HepG2 (cell line): ENCODE results near the gene G6PC3. TPM values are rescaled to one million over a fixed set of nuclear protein-coding genes. Genes with fewer than 3 reads are reported as not detected.

ENCODE experiments used
- ATAC-seq: fragments of 200-7000 bp; cut with Tn5 transposase; 3 replicates; pipeline ENCODE4 v1.9.1; 2020; ENCODE audit warnings: mild to moderate bottlenecking, moderate library complexity
- BruUV-seq: library from RNA; stranded (reverse); fragments of 400-500 nt; replicated peaks from 2 replicates; lab custom pipeline; 2021; lab: Mats Ljungman, UMichigan
- CTCF ChIA-PET: fragments of 300-600 bp; formaldehyde crosslinking; extraction: SDS; loops from one replicate; lab custom pipeline; 2021; ENCODE audit warnings: low total read pairs, inconsistent platforms, low intra/inter-chr PET ratio; lab: Yijun Ruan, JAX
- POLR2A ChIA-PET: fragments of 350-600 bp; sonication (Branson Sonifier 250); formaldehyde crosslinking; loops from one replicate; lab custom pipeline; 2020; ENCODE audit warnings: antibody characterized with exemption, inconsistent platforms; lab: Yijun Ruan, JAX
- DNase-seq: peaks from one replicate; pipeline ENCODE4 v3.0.0-alpha.2; 2015; ENCODE audit warnings: low spot score
- FAIRE-seq: peaks from 3 replicates; lab custom pipeline; 2011; peaks lifted over from hg19 to GRCh38; lab: Jason Lieb, UNC
- H2AFZ ChIP-seq: one replicate; pipeline ENCODE4 v1.6.1; 2011; ENCODE audit warnings: low read length, inconsistent platforms
- H3K27ac ChIP-seq: fragments of 300-600 bp; 3 replicates; pipeline ENCODE4 v1.8.0; 2011; ENCODE audit warnings: mixed run types, mild to moderate bottlenecking, mixed read lengths, low read length, inconsistent platforms; ENCODE audit not compliant: insufficient read depth; ENCODE audit errors: extremely low read length
- H3K27me3 ChIP-seq, 2 experiments: fragments of 200-600 bp in 1 of 2; 2 replicates in 1 of 2; 3 replicates in 1 of 2; pipeline versions ENCODE4 v1.6.0 to v1.8.0; 2011; ENCODE audit warnings: low read length in 2 of 2, mild to moderate bottlenecking in 2 of 2, moderate library complexity in 2 of 2, inconsistent platforms in 1 of 2; ENCODE audit not compliant: insufficient read depth in 2 of 2, control insufficient read depth in 1 of 2
- H3K36me3 ChIP-seq, 2 experiments: fragments of 200-600 bp in 1 of 2; replicated peaks in 1 of 2; 2 replicates in 1 of 2; 3 replicates in 1 of 2; pipeline versions ENCODE4 v1.5.1 to v1.8.0; 2011; ENCODE audit warnings: low read length in 2 of 2, inconsistent platforms in 1 of 2; ENCODE audit not compliant: insufficient read depth in 2 of 2, control insufficient read depth in 1 of 2
- H3K4me1 ChIP-seq: 2 replicates; pipeline ENCODE4 v1.5.1; 2012; ENCODE audit warnings: low read length, inconsistent platforms; ENCODE audit not compliant: insufficient read depth
- H3K4me2 ChIP-seq: 2 replicates; pipeline ENCODE4 v1.6.0; 2011; ENCODE audit warnings: low read depth, low read length, inconsistent platforms
- H3K4me3 ChIP-seq, 3 experiments: fragments of 200-600 bp in 1 of 3; sonication (generic), shearing (Covaris generic) in 1 of 3; replicated peaks in 1 of 3; 2 replicates each; pipeline ENCODE4 v1.5.1; 2011 to 2016; ENCODE audit warnings: low read length in 3 of 3, inconsistent platforms in 2 of 3, low read depth in 2 of 3, mild to moderate bottlenecking in 2 of 3, control low read depth in 1 of 3, mixed read lengths in 1 of 3; ENCODE audit not compliant: insufficient read depth in 1 of 3
- H3K79me2 ChIP-seq: one replicate; pipeline ENCODE4 v1.6.1; 2011; ENCODE audit warnings: low read length, inconsistent platforms; ENCODE audit not compliant: insufficient read depth
- H3K9ac ChIP-seq: 2 replicates; pipeline ENCODE4 v1.6.0; 2011; ENCODE audit warnings: mild to moderate bottlenecking, low read depth, low read length, inconsistent platforms; ENCODE audit not compliant: insufficient read depth
- H3K9me3 ChIP-seq: 2 replicates; pipeline ENCODE4 v1.5.1; 2012; ENCODE audit warnings: mild to moderate bottlenecking, low read length
- H4K20me1 ChIP-seq: 2 replicates; pipeline ENCODE4 v1.6.0; 2011; ENCODE audit warnings: inconsistent platforms, mild to moderate bottlenecking, low read length, moderate library complexity; ENCODE audit not compliant: insufficient read depth
- BRCA1 ChIP-seq: sonication (generic); formaldehyde crosslinking; IDR thresholded peaks from 2 replicates; pipeline ENCODE4 v1.4.0; 2020; ENCODE audit warnings: missing genetic modification reagents
- CBFB ChIP-seq: sonication (generic); formaldehyde crosslinking; IDR thresholded peaks from 2 replicates; pipeline ENCODE4 v1.4.0; 2020; ENCODE audit warnings: missing genetic modification reagents
- DNMT3B ChIP-seq: conservative IDR thresholded peaks from 2 replicates; pipeline ENCODE4 v1.6.1; 2016; ENCODE audit warnings: missing biosample characterization, control low read depth
- FOSL1 ChIP-seq: sonication (generic); formaldehyde crosslinking; IDR thresholded peaks from 2 replicates; pipeline ENCODE4 v1.9.0; 2021; ENCODE audit warnings: missing genetic modification reagents, borderline replicate concordance
- MIER3 ChIP-seq: IDR thresholded peaks from 2 replicates; pipeline ENCODE4 v1.6.1; 2016; ENCODE audit warnings: missing compliant biosample characterization, borderline replicate concordance
- NR2F6 ChIP-seq, 2 experiments: IDR thresholded peaks; 2 replicates each; pipeline ENCODE4 v1.6.1; 2016; ENCODE audit warnings: antibody characterized with exemption in 1 of 2, mild to moderate bottlenecking in 1 of 2
- PCBP2 ChIP-seq: fragments of 200-400 bp; formaldehyde crosslinking; optimal IDR thresholded peaks from 2 replicates; pipeline ENCODE3; 2018; ENCODE audit warnings: low read length, low read depth; ENCODE audit not compliant: poor library complexity, severe bottlenecking
- POLR2A ChIP-seq, 2 experiments: IDR thresholded peaks; 2 replicates each; pipeline ENCODE4 v1.6.1; 2011; ENCODE audit warnings: low read depth in 2 of 2, low read length in 2 of 2, mild to moderate bottlenecking in 1 of 2, moderate library complexity in 1 of 2; ENCODE audit not compliant: insufficient read depth in 1 of 2
- SMARCE1 ChIP-seq: fragments of 450-650 bp; IDR thresholded peaks from 2 replicates; pipeline ENCODE4 v1.6.1; 2017; ENCODE audit warnings: borderline replicate concordance
- SP5 ChIP-seq: IDR thresholded peaks from 2 replicates; pipeline ENCODE4 v1.6.1; 2016; ENCODE audit warnings: low read depth, borderline replicate concordance
- ZC3H4 ChIP-seq: sonication (generic); formaldehyde crosslinking; IDR thresholded peaks from 2 replicates; pipeline ENCODE4 v1.4.0; 2020; ENCODE audit warnings: missing genetic modification reagents, borderline replicate concordance
- ZNF263 ChIP-seq: sonication (generic); formaldehyde crosslinking; IDR thresholded peaks from 2 replicates; pipeline ENCODE4 v1.4.0; 2020; ENCODE audit warnings: missing genetic modification reagents
- ZNF598 ChIP-seq: sonication (generic); formaldehyde crosslinking; IDR thresholded peaks from 2 replicates; pipeline ENCODE4 v1.5.1; 2020; ENCODE audit warnings: mild to moderate bottlenecking, missing genetic modification reagents, borderline replicate concordance
- ZNF672 ChIP-seq: sonication (generic); formaldehyde crosslinking; IDR thresholded peaks from 2 replicates; pipeline ENCODE4 v1.8.1; 2022; ENCODE audit warnings: missing genetic modification reagents
- ZNF709 ChIP-seq: sonication (generic); formaldehyde crosslinking; IDR thresholded peaks from 2 replicates; pipeline ENCODE4 v1.5.0; 2020; ENCODE audit warnings: mild to moderate bottlenecking, missing genetic modification reagents
- ZSCAN20 ChIP-seq: sonication (generic); formaldehyde crosslinking; IDR thresholded peaks from 2 replicates; pipeline ENCODE4 v1.4.0; 2020; ENCODE audit warnings: missing genetic modification reagents, mild to moderate bottlenecking, borderline replicate concordance
- WGBS: methylation state at CpG from one replicate; pipeline ENCODE4 v1.1.6; 2017; ENCODE audit warnings: low lambda C conversion rate; 5-methylcytosine and 5-hydroxymethylcytosine counted together
- in situ Hi-C: cut with HindIII; loops from 2 replicates; pipeline ENCODE4 v1.10.0; 2017; ENCODE audit warnings: low pct_unique_long_range_greater_than_20kb; ENCODE audit not compliant: extremely low pct_ligation_motif_present
- intact Hi-C: fragments of 100-400 bp; cut with micrococcal nuclease; formaldehyde crosslinking; loops from one replicate; pipeline ENCODE4 v1.10.0; 2022; ENCODE audit not compliant: unreplicated experiment
- polyA plus RNA-seq, 8 experiments: library from polyadenylated mRNA; depleted of rRNA in 3 of 8; stranded (reverse) in 7 of 8; unstranded in 1 of 8; fragments of >200 nt; fragmentation: Illumina TruSeq in 4 of 8; extraction: Trizol in 4 of 8; gene quantifications; 2 replicates each; pipeline versions ENCODE4 v1.2.1 to v1.2.3, GENCODE V29; 2011 to 2016; ENCODE audit warnings: low read depth in 4 of 8, missing spikeins in 1 of 8, mixed read lengths in 1 of 8; ENCODE audit not compliant: insufficient read depth in 1 of 8
- total RNA-seq, 5 experiments: library from RNA; depleted of rRNA; stranded (reverse); fragments of >200 nt; fragmentation: Illumina TruSeq; extraction: Trizol; gene quantifications; 2 replicates each; pipeline ENCODE4 v1.2.3, GENCODE V29; 2016; ENCODE audit warnings: low read depth in 1 of 5
- TF ChIP-seq, protein P1 (sequence below): sonication (generic); formaldehyde crosslinking; IDR thresholded peaks from 2 replicates; pipeline ENCODE4 v1.8.1; 2023; ENCODE audit warnings: mild to moderate bottlenecking, moderate library complexity, missing genetic modification reagents
- TF ChIP-seq, protein P2 (sequence below): sonication (generic); formaldehyde crosslinking; IDR thresholded peaks from 2 replicates; pipeline ENCODE4 v1.5.0; 2020; ENCODE audit warnings: missing genetic modification reagents
- TF ChIP-seq, protein P3 (sequence below): sonication (generic); formaldehyde crosslinking; IDR thresholded peaks from 2 replicates; pipeline ENCODE4 v1.8.0; 2022; ENCODE audit warnings: mild to moderate bottlenecking, missing genetic modification reagents; ENCODE audit not compliant: insufficient replicate concordance
- TF ChIP-seq, protein P4 (sequence below): sonication (generic); formaldehyde crosslinking; IDR thresholded peaks from 2 replicates; pipeline ENCODE4 v1.4.0; 2020; ENCODE audit warnings: low read depth, mild to moderate bottlenecking, missing genetic modification reagents

Gene G6PC3
- total and polyA plus RNA-seq, 2 of the 13 experiments (the other 11 are each of a cell fraction or from before 2014, with no cell fraction given) = 38.5 to 75.8 TPM

DNA sequence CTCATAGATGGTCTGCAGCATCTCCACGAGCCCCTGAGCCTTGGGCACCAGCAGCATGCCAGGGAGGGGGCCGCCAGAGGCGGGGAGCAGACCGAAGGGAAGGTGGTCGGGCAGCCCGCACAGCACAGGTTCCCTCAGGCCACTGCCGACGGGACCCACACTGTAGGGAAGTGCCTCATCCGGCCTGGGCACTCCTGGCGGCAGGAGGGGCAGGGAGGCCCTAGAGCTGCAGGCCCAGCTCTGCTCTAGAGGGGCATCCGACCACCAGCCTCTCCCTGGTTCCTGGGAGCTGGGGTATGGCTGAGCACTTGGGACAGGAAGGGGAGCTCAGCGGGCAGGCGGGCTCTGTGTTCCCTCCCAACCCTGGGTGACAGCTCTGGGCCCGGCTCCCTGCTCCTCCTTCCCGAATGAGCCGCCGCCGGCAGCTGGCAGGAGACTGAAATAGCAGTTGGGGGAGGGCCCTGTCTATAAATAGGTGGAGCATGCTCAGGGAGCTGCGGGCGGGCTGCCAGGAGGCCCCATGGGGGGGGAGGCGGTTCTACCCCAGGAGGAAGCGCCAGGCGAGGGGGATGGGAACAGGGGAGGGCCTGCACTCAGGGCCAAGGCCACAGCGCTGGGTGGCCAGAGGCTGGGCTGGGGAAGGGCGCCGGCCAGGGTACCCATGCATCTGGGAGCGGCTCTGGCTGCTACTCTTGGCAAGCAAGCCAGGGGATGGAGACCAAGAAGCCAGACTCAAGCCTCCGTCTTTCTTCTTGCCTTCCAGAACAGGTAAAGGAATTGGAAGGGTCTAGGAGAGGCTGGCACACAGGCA, 40.5 kb downstream of the G6PC3 start:
- Histone ChIP-seq H3K9me3 (no peaks in the 10 kb centered on the region), H3K27ac (peak overlapping the region; percentile 88), H3K4me1 (peaks cover 97% of the 10 kb centered on the region), H3K36me3 (peaks cover 0 to 1% of the 10 kb centered on the region in 2 experiments; a peak in 2 of 5 replicates), H3K4me2 (peak overlapping the region; percentile 99), H3K9ac (peak overlapping the region; percentile 77), H3K27me3 (no peaks in the 10 kb centered on the region), H3K79me2 (peaks cover 40% of the 10 kb centered on the region), H2AFZ (no peak overlapping the region), H4K20me1 (peaks cover 6% of the 10 kb centered on the region; the same call in 1 of the 2 replicates), H3K4me3 (peak overlapping the region; percentile 76 to 86 (median 85))
- in situ Hi-C loops (no loop called here), intact Hi-C loops (loop anchor here (2.0 kb wide), 3 partner anchors 14 to 40 kb away; partner anchors contain the start of gene G6PC3)
- ATAC-seq (peak; percentile 76), DNase-seq (peak; percentile 96), FAIRE-seq (peak; percentile 86)
- WGBS = 3% methylated on average over 8 of the region's 28 CpGs
- no TSS peak for BruUV-seq
- CTCF ChIA-PET = interaction anchor here (1.3 kb wide), 1 partner anchor 27 kb away, joined by 4 read pairs; no protein-coding TSS in a partner anchor
- POLR2A ChIA-PET = interaction anchor here (0.6 to 6.2 kb wide), 18 partner anchors 9 to 235 kb away, joined by 3 to 83 read pairs (median 5); partner anchors contain the start of genes G6PC3, HDAC5, LSM12 and TMEM101
- TF ChIP-seq BRCA1 (CRISPR knock-in tag) = no peak
- TF ChIP-seq ZC3H4 (CRISPR knock-in tag) = 0 out of 2 replicates have a peak, but pooled peaks have one; percentile 22
- TF ChIP-seq ZSCAN20 (CRISPR knock-in tag) = peak; percentile 81; the same call in 1 of the 2 replicates
- peak; percentile 87; the same call in 1 of the 2 replicates for TF ChIP-seq ZNF598 (CRISPR knock-in tag)
- peak; percentile 98 for TF ChIP-seq SP5 (CRISPR knock-in tag)
- TF ChIP-seq ZNF672 (CRISPR knock-in tag) = no peak
- TF ChIP-seq, protein P1, sequence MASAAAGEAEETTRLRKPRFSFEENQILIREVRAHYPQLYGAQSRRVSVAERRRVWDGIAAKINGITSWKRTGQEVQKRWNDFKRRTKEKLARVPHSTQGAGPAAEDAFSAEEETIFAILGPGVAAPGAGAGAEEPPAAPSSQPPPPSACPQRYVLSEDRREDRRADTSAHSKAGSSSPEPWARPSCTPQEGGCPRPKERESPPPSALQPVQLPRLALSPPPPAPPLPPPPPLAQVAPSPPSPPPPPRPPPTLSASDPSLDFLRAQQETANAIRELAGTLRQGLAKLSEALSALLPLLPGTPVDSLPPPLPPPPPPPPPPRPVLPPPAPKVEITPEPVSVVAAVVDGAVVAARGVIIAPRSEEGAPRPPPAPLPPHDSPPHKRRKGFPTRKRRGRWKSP (CRISPR knock-in tag) = peak; percentile 96
- no peak for TF ChIP-seq PCBP2
- peak; percentile 98; the same call in 1 of the 2 replicates for TF ChIP-seq MIER3 (CRISPR knock-in tag)
- TF ChIP-seq ZNF263 (CRISPR knock-in tag) = peak; percentile 45
- TF ChIP-seq DNMT3B (CRISPR knock-in tag) = no peak
- TF ChIP-seq POLR2A (IDR thresholded peaks at IDR 0.05; ENCODE audit: insufficient read depth in 1 of 2, low read depth in 2 of 2, low read length in 2 of 2) = peak; percentile 92 to 94
- no peak for TF ChIP-seq FOSL1 (CRISPR knock-in tag)
- TF ChIP-seq SMARCE1 = no peak
- TF ChIP-seq CBFB (CRISPR knock-in tag) = peak; percentile 88
- peak; percentile 93 for TF ChIP-seq NR2F6 (IDR thresholded peaks at IDR 0.05)
- TF ChIP-seq NR2F6 (CRISPR knock-in tag; IDR thresholded peaks at IDR 0.05) = peak; percentile 97
- TF ChIP-seq, protein P2, sequence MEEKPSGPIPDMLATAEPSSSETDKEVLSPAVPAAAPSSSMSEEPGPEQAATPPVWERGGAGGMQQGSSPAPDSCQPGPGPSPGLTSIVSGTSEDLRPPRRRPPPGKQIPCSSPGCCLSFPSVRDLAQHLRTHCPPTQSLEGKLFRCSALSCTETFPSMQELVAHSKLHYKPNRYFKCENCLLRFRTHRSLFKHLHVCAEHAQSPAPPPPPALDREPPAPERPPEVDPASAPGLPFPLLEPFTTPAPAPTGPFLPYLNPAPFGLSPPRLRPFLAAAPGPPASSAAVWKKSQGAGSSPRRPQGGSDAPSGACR (CRISPR knock-in tag) = peak; percentile 97
- TF ChIP-seq, protein P3, sequence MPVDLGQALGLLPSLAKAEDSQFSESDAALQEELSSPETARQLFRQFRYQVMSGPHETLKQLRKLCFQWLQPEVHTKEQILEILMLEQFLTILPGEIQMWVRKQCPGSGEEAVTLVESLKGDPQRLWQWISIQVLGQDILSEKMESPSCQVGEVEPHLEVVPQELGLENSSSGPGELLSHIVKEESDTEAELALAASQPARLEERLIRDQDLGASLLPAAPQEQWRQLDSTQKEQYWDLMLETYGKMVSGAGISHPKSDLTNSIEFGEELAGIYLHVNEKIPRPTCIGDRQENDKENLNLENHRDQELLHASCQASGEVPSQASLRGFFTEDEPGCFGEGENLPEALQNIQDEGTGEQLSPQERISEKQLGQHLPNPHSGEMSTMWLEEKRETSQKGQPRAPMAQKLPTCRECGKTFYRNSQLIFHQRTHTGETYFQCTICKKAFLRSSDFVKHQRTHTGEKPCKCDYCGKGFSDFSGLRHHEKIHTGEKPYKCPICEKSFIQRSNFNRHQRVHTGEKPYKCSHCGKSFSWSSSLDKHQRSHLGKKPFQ = peak; percentile 96
- peak; percentile 95 for TF ChIP-seq ZNF709 (CRISPR knock-in tag)
- TF ChIP-seq, protein P4, sequence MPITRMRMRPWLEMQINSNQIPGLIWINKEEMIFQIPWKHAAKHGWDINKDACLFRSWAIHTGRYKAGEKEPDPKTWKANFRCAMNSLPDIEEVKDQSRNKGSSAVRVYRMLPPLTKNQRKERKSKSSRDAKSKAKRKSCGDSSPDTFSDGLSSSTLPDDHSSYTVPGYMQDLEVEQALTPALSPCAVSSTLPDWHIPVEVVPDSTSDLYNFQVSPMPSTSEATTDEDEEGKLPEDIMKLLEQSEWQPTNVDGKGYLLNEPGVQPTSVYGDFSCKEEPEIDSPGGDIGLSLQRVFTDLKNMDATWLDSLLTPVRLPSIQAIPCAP (CRISPR knock-in tag) = no peak
